HK-2 (cell line): Measurements from ENCODE around the gene MIA2.
"Not testable (repeated sequence)": the region's sequence is repeated elsewhere in the genome, so short reads cannot be mapped to it uniquely, and the experiment has no call there.

Source experiments
- DNase-seq: peaks from one replicate; pipeline ENCODE4 v3.0.0-alpha.2; 2018; ENCODE audit not compliant: unreplicated experiment

MIA2 gene

DNA sequence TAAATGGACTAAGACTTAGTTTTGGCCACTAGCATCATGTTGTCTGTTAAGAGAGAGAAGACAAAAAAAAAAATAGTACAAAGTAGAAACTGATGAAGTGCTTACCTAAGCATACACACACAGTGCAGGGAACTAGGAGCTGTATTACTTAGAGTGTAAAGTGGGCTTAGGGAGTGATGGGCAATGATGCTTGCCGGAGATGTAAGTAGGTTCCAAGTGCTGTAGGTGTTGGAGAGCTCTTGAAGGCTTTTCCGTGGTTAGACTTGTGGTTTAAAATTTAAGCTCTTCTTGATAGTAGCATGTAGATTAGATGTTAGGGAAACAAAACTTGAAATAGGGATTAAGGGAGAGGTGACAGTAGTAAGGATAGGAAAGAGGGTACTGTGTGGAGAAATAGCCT, 34.7 kb downstream of the MIA2 start:
- DNase-seq, result no peak

GRCh38 chr14:39272918-39273317, 39.2 kb downstream of the MIA2 start:
- DNase-seq, result no peak

- DNase-seq, result no peak
Observed at GRCh38 chr14:39275395-39275794, 41.7 kb downstream of the MIA2 start.

DNA sequence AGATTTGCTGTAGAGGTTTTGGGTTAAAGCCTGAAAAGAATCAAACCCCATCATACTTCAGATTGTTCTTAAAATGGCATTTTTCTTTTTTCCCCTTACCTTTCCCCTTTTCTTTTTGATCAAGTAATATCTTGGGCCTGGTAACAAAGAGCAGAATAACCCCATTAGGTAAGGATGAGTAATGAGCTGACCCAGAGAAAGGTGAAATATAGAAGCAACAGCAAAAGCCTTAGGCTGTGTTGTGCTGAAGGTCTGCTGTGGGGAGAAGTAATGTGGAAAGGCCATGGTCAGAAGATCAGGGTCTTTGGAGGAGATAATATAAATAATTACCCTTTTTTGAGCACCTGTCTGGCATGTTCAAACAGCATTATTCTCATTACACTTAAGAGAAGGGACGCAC, 42.3 kb downstream of the MIA2 start:
- no peak for DNase-seq

DNA sequence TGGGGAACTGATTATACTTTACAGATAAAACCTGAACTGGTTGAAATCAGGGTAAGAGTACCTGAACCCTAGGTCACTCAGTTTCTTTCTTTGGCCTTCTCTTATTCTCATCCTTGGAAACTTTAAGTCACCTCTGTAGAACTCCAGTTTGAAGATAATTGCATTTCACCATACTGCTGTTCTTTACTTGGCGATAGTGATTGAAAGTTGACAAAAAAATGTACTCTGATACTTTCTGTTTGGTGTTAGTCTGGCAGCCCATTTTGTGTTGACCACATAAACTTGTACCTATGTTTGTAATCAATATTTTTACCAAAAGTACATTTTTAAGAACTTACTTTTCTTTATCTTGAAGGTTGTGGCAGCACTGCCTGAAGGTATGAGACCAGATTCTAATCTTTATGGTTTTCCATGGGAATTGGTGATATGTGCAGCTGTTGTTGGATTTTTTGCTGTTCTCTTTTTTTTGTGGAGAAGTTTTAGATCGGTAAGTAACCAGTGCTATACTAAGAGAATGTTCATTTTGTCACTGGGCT, 42.9 kb downstream of the MIA2 start:
- DNase-seq, result no peak

GRCh38 chr14:39279515-39279914, 45.8 kb downstream of the MIA2 start:
- no peak for DNase-seq

GRCh38 chr14:39280678-39281077, 47.0 kb downstream of the MIA2 start:
- DNase-seq, result not testable (repeated sequence)

- DNase-seq, result no peak
Observed at GRCh38 chr14:39289523-39289922, 55.8 kb downstream of the MIA2 start.

DNA sequence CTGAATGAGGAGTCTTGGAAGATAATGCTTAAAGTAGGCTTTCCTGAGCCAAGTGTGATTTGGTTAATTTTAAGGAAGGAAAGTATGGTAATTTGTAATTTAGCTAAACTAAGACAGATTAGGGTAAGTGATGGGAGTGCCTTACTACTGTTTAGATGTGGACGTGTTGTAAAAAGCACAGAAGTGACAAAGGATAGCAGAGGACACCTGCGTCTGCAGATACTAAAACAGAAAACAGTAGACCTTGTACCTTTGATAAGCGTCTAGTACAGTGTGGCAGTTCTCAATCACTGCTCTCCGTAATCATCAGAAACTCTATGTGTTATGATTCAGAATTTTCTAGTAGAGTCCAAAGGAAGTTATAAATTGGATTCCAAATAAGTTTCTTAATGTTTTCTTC, 58.0 kb downstream of the MIA2 start:
- DNase-seq, result no peak

- no peak for DNase-seq
Observed at GRCh38 chr14:39293629-39294028, 59.9 kb downstream of the MIA2 start.

DNA sequence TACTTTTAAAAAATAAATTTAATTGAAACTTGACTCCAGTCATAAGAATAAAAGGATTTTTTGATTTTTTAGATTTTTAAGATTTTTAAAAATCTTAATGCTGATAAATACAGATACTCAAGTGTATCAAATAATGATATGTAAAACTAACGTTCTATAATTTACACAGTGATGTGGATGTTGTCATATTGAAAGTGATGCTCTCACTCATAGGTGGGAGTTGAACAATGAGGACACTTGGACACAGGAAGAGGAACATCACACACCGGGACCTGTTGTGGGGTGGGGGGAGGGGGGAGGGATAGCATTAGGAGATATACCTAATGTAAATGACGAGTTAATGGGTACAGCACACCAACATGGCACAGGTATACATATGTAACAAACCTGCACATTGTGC, 66.7 kb downstream of the MIA2 start:
- not testable (repeated sequence) for DNase-seq

DNA sequence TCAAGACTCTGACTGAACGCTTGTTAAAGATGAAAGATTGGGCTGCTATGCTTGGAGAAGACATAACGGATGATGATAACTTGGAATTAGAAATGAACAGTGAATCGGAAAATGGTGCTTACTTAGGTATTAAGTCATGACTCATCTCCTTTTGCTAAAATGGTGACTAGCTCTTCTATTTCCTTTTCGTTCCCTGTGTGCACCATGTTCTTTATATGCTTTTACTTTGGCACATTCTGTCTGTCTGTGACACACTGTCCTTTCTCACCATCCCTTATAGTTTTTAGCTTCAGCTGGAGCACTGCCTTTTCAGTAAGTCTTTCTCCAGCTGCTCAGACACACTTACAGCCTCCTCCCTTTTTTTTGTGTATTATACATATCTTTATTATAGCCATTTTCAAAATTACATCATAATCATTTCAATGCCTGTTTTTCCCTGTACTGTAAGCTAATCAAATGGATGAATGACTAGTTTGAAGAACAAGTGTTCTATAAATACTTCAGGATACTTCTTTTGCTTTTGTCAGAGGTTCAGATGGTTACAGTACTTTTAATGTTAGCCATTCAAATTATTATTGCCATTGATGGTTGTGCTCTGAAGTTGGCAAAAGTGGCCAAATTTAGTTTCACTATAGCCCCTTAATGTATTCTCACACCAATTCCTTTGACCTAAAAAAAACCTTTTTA, 68.6 kb downstream of the MIA2 start:
- no peak for DNase-seq

- DNase-seq, result no peak
Observed at GRCh38 chr14:39303115-39303514, 69.4 kb downstream of the MIA2 start.

GRCh38 chr14:39307815-39308214, 74.1 kb downstream of the MIA2 start:
- DNase-seq, result no peak

DNA sequence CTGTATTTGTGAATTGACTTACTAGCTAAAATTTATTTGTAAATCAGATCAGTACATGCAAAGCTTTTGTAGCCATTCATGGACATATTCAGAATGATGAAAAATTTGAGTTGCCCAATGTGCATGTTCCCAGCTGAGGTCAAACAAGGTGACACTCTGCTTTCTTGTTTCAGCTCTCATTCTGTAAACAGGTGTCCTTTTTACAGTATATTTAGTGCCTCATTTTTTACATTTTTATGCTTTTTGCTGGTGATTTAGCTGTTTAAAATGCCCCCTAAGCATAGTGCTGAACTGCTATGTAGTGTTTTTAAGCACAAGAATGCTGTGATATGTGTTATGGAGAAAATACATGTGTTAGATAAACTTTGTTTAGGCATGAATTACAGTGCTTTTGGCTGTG, 76.3 kb downstream of the MIA2 start:
- no peak for DNase-seq

- DNase-seq, result no peak
Observed at GRCh38 chr14:39315859-39316444, 82.2 kb downstream of the MIA2 start.

GRCh38 chr14:39316830-39317553, 83.3 kb downstream of the MIA2 start:
- no peak for DNase-seq

- no peak for DNase-seq
Observed at GRCh38 chr14:39318574-39318973, 84.9 kb downstream of the MIA2 start.

DNA sequence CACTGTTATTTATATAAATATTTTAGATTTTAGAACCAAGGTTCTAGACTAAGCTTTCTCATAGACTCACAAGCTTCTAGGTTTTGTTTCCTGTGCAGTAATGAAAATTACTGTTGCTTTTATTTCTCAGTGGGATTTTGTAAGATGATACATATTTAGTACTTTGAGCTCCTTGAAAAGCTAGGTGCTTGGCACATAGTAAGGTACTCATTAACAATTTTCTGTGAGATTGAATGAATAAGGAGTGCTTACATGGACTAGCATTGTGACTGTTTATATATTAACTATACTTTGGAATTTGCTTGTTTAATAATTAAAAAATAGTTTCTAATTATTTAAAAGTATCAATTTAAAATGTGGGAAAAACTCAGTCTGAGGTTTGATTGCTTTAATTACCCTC, 85.7 kb downstream of the MIA2 start:
- no peak for DNase-seq

DNA sequence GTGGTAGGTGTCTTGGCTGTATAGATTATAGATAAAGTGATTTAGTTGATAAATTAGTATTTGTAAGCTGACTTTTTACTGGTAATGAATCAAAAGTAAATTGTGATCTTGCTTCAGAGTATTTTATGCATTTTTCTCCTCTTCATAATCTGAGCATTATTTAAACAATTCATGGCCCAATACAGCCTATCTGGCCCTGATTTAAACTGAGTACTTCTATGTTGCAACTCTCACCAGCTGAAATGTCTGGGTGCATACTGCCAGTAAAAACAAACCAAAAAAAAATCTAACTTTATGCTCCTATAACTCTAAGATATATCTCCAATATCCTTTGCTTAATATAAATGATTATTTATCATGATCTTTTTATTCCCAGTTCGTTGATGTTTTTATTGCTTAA, 86.6 kb downstream of the MIA2 start:
- no peak for DNase-seq

DNA sequence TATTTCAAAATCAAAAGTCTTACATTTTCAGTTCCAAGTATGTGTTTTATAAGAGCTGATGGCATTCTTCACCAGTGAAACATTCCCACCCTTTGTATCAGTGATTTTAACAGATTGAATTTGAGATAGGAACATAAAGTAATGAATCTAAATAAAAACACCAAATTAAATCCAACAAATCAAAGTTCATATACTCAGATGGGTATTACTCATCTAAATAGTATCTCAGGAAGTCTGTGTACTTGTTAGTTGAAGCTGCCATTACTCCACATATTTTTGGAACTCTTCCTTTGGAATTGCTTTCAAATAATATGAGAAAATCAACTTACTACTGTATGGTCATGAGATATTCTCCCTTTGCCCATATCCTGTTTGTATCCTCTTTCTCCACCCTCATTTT, 89.1 kb downstream of the MIA2 start:
- DNase-seq, result no peak

- no peak for DNase-seq
Observed at GRCh38 chr14:39324097-39324496, 90.4 kb downstream of the MIA2 start.

DNA sequence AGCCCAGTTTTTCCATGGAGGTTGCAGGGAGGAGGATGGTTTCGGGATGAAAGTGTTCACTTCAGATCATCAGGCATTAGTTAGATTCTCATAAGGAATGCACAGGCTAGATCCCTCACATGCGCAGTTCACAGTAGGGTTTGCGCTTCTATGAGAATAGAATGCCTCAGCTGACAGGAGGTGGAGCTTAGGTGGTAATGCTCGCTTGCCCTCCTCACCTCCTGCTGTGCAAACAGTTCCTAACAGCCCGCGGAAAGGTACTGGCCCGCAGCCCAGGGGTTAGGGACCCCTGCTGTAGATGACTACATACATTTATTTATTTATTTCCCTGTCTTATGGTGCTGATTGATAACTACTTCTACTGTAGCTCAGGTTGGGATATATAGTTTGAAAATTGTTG, 105.3 kb downstream of the MIA2 start:
- no peak for DNase-seq
